ENCODE results near the gene SLC43A1. TPM values are rescaled to one million over a fixed set of nuclear protein-coding genes. Genes with fewer than 3 reads are reported as not detected.
A peak's percentile ranks its signal among the peaks of the same experiment; 100 is the strongest.

SLC43A1 gene
- total RNA-seq, 4 donors from 2014 or later, result 7.4 to 35.1 (median 15.8) TPM

GRCh38 chr11:57482782-57483561 is 32.5 kb downstream of the SLC43A1 start:
- H3K27ac ChIP-seq, result no peak overlapping the region
- H3K9me3 ChIP-seq, result no peaks in the 10 kb centered on the region
- peaks cover 6 to 9% (median 6%) of the 10 kb centered on the region in 3 donors for H3K27me3 ChIP-seq
- no peak for DNase-seq
- H3K4me1 ChIP-seq, result peaks cover 18 to 23% of the 10 kb centered on the region in 2 donors
- ATAC-seq, result no peak
- H3K4me3 ChIP-seq, result peak overlapping the region; percentile 25 to 55 (median 46)
- in situ Hi-C loops (cut with MboI; ENCODE audit: low sequenced_read_pairs in 4 of 4), result loop anchor here in 1 of 4 donors (25.0 kb wide), 1 partner anchor 146 kb away; the partner anchor contains the start of genes P2RX3 and SSRP1
- intact Hi-C loops (cut with DNase I; ENCODE audit: low total_unique reads), result loop anchor here (5.0 kb wide), 1 partner anchor 136 kb away; no protein-coding TSS in a partner anchor
- TF ChIP-seq POLR2A (IDR thresholded peaks at IDR 0.05) (no peak), CTCF (IDR thresholded peaks at IDR 0.05 in 4 of 5, conservative IDR thresholded peaks at IDR 0.05 in 1 of 5) (peak; percentile 57 to 79 (median 72))
- H3K36me3 ChIP-seq, result peaks cover 0 to 25% of the 10 kb centered on the region in 2 donors

GRCh38 chr11:57481915-57482781 is 33.4 kb downstream of the SLC43A1 start:
- H3K27ac ChIP-seq, result no peak overlapping the region
- in situ Hi-C loops (cut with MboI; ENCODE audit: low sequenced_read_pairs in 4 of 4), result loop anchor here in 1 of 4 donors (25.0 kb wide), 1 partner anchor 145 kb away; the partner anchor contains the start of genes P2RX3 and SSRP1
- intact Hi-C loops (cut with DNase I; ENCODE audit: low total_unique reads), result loop anchor here (5.0 kb wide), 1 partner anchor 135 kb away; no protein-coding TSS in a partner anchor
- peaks cover 0 to 20% of the 10 kb centered on the region in 2 donors for H3K36me3 ChIP-seq
- ATAC-seq (no peak), DNase-seq (no peak)
- peaks cover 6 to 9% (median 6%) of the 10 kb centered on the region in 3 donors for H3K27me3 ChIP-seq
- H3K9me3 ChIP-seq, result no peaks in the 10 kb centered on the region
- peaks cover 10 to 14% of the 10 kb centered on the region in 2 donors for H3K4me1 ChIP-seq
- TF ChIP-seq CTCF (IDR thresholded peaks at IDR 0.05 in 4 of 5, conservative IDR thresholded peaks at IDR 0.05 in 1 of 5) (no peak), POLR2A (IDR thresholded peaks at IDR 0.05) (no peak)
- peak overlapping the region in 3 of 4 donors; percentile 41 to 55 (median 50) for H3K4me3 ChIP-seq

DNA sequence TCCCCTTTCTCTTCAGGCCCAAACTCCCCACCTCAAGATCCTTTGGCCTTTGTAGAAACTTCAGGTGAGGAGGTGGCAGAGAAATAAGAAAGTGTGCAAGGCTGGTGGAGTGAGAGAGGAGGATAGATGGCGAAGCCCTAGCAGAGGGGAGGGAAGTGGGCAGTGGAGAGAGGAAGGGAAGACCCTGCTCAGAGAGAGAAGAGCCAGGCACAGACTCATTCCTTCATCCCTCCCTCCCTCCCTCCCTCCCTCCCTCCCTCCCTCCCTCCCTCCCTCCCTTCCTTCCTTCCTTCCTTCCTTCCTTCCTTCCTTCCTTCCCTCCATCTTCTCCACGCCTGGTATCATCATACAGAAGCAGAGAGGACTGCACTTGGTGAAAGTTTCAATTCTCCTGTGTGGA is 34.2 kb downstream of the SLC43A1 start:
- TF ChIP-seq CTCF (IDR thresholded peaks at IDR 0.05 in 4 of 5, conservative IDR thresholded peaks at IDR 0.05 in 1 of 5) (no peak), POLR2A (IDR thresholded peaks at IDR 0.05) (no peak)
- DNase-seq (no peak), ATAC-seq (no peak)
- H3K4me3 ChIP-seq, result no peak overlapping the region
- in situ Hi-C loops (cut with MboI; ENCODE audit: low sequenced_read_pairs in 4 of 4), result loop anchor here in 1 of 4 donors (25.0 kb wide), 1 partner anchor 144 kb away; the partner anchor contains the start of genes P2RX3 and SSRP1
- H3K4me1 ChIP-seq, result peaks cover 8 to 13% of the 10 kb centered on the region in 2 donors
- intact Hi-C loops (cut with DNase I; ENCODE audit: low total_unique reads), result loop anchor here (5.0 kb wide), 1 partner anchor 134 kb away; no protein-coding TSS in a partner anchor
- no peaks in the 10 kb centered on the region for H3K9me3 ChIP-seq
- H3K36me3 ChIP-seq, result peaks cover 0 to 18% of the 10 kb centered on the region in 2 donors
- no peak overlapping the region for H3K27ac ChIP-seq
- peaks cover 6 to 9% (median 6%) of the 10 kb centered on the region in 3 donors for H3K27me3 ChIP-seq

GRCh38 chr11:57480409-57481137 is 34.9 kb downstream of the SLC43A1 start:
- peak in 1 of 2 donors; percentile 34 for ATAC-seq
- peak in 4 of 5 experiments; percentile 41 to 78 (median 64) for TF ChIP-seq CTCF (IDR thresholded peaks at IDR 0.05 in 4 of 5, conservative IDR thresholded peaks at IDR 0.05 in 1 of 5)
- TF ChIP-seq POLR2A (IDR thresholded peaks at IDR 0.05), result no peak
- in situ Hi-C loops (cut with MboI; ENCODE audit: low sequenced_read_pairs in 4 of 4) (loop anchor here in 1 of 4 donors (25.0 kb wide), 1 partner anchor 143 kb away; the partner anchor contains the start of genes P2RX3 and SSRP1), intact Hi-C loops (cut with DNase I; ENCODE audit: low total_unique reads) (loop anchor here (1.0 to 5.0 kb wide), 2 partner anchors 23 to 133 kb away; no protein-coding TSS in a partner anchor)
- Histone ChIP-seq H3K4me3 (no peak overlapping the region), H3K36me3 (peaks cover 0 to 14% of the 10 kb centered on the region in 2 donors), H3K4me1 (peaks cover 14 to 20% of the 10 kb centered on the region in 2 donors), H3K9me3 (no peaks in the 10 kb centered on the region), H3K27ac (no peak overlapping the region), H3K27me3 (peaks cover 6 to 9% (median 6%) of the 10 kb centered on the region in 3 donors)
- peak in 1 of 2 donors; percentile 43 for DNase-seq
